Measurements from ENCODE around the gene MACROD2. TPM values are rescaled to one million over a fixed set of nuclear protein-coding genes. Genes with fewer than 3 reads are reported as not detected.

The MACROD2 gene
- total RNA-seq, 1 experiment from 2014 or later, result 1.6 TPM

DNA sequence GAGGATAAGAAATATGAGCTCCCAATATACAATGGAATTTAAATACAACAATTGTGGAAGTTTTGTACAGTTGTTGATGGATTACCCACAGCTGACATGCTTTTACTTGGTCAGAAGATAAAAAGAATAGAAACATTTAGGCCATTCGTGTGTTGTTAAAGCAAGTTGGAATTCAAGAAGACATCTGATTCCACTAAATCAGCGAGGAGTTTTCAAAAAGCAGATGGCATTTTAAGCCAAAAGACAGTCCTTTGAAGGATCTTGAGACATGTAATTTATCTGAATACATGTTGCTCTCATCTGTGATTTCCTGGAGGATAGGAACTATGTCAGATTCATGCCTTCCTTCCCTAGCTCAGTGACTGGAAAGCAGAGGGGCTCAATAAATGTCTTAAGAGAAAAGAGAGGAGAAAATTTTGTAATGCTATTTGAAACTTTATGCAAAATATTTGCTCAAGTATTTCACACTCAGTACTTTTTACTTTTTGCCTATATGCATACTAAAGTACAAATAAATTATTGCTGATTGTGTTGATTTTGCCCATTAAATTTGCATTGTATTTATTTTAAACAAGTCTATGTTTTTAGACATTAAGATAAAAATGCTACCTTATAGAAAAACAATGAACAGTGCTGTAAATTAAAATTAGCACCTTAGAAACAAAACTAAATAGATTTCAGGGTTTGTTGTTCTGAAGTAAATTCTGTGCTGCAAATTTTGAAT lies 1075.9 kb downstream of the MACROD2 start:
- H4K8ac ChIP-seq (replicated peaks; ENCODE audit: insufficient read length, low read depth, low read length), result no peak overlapping the region
- no CpG with 5 or more reads among the region's 2 CpGs for WGBS (ENCODE audit: extremely low coverage, insufficient read length, low lambda C conversion rate)

More for the DNA sequence above, 1075.9 kb downstream of the MACROD2 start:
- H4K5ac ChIP-seq (ENCODE audit: insufficient read length, low read depth, low read length), result no peak overlapping the region
- no peak overlapping the region for H2AK5ac ChIP-seq (ENCODE audit: insufficient read length, low read length)
- no peaks in the 10 kb centered on the region for H4K20me1 ChIP-seq (ENCODE audit: control insufficient read depth, insufficient read depth, insufficient read length)
- no peak overlapping the region for H2BK15ac ChIP-seq (ENCODE audit: low read depth, low read length)
- no peak overlapping the region for H3T11ph ChIP-seq (ENCODE audit: low read length)
- Mint-ChIP-seq H3K36me3 (ENCODE audit: insufficient read depth in 1 of 3, low read depth in 3 of 3) (peaks cover 0 to 8% (median 5%) of the 10 kb centered on the region in 3 experiments; a peak in 4 of 7 replicates), H3K4me1 (peaks cover 19% of the 10 kb centered on the region in 2 experiments), H3K4me3 (no peak overlapping the region), H3K9me3 (peaks cover 0 to 9% of the 10 kb centered on the region in 2 experiments; a peak in 2 of 5 replicates), H3K27ac (no peak overlapping the region), H3K27me3 (ENCODE audit: low read depth) (no peaks in the 10 kb centered on the region)
- H3K56ac ChIP-seq (ENCODE audit: insufficient read length, low read depth, low read length), result no peak overlapping the region
- H3K14ac ChIP-seq (ENCODE audit: insufficient read depth, low read length), result no peak overlapping the region
- no peak overlapping the region for H3K23ac ChIP-seq (ENCODE audit: insufficient read length, low read depth, low read length)
- no peak for DNase-seq
- H4K91ac ChIP-seq (ENCODE audit: insufficient read length, low read depth, low read length), result no peak overlapping the region
- peaks cover 2% of the 10 kb centered on the region; the same call in 1 of the 2 replicates for H3K4me1 ChIP-seq (ENCODE audit: insufficient read depth, low read length)
- H2BK5ac ChIP-seq (ENCODE audit: insufficient read length, low read length), result no peak overlapping the region
- no peak overlapping the region for H2BK20ac ChIP-seq (ENCODE audit: low read depth, low read length, poor library complexity, severe bottlenecking)
- H3K4ac ChIP-seq (ENCODE audit: low read depth, low read length), result no peak overlapping the region
- H3K4me2 ChIP-seq (ENCODE audit: insufficient read depth, insufficient read length, low read length), result no peak overlapping the region
- H2BK120ac ChIP-seq (ENCODE audit: low read depth, low read length, poor library complexity, severe bottlenecking), result no peak overlapping the region
- no peak overlapping the region for H3K18ac ChIP-seq (ENCODE audit: insufficient read length, low read depth, low read length)
- H3K9me3 ChIP-seq (ENCODE audit: control insufficient read depth, low read depth, low read length), result no peaks in the 10 kb centered on the region
- H3K79me2 ChIP-seq (ENCODE audit: insufficient read depth, low read length), result no peaks in the 10 kb centered on the region
- H3K27ac ChIP-seq (ENCODE audit: insufficient read length, low read depth, low read length), result no peak overlapping the region
- H2BK12ac ChIP-seq (ENCODE audit: insufficient read length, low read depth, low read length), result no peak overlapping the region
- TF ChIP-seq CTCF (conservative IDR thresholded peaks at IDR 0.05), result no peak
- H3K9ac ChIP-seq (ENCODE audit: extremely low read depth, insufficient read length, low read length), result no peak overlapping the region
- H3K23me2 ChIP-seq (ENCODE audit: insufficient read length, low read depth, low read length, poor library complexity, severe bottlenecking), result no peaks in the 10 kb centered on the region
- H3K27me3 ChIP-seq (ENCODE audit: insufficient read depth, low read length), result no peaks in the 10 kb centered on the region
- no peak overlapping the region for H2AFZ ChIP-seq (ENCODE audit: low read length)
- H3K79me1 ChIP-seq (ENCODE audit: insufficient read depth, low read depth, low read length, poor library complexity, severe bottlenecking), result no peaks in the 10 kb centered on the region

Measured in H9 (cell line).